Left renal pelvis (tissue), 4 donors: Measurements from ENCODE around the gene CCDC198. TPM values are rescaled to one million over a fixed set of nuclear protein-coding genes. Genes with fewer than 3 reads are reported as not detected.

ENCODE experiments used
- DNase-seq, 4 donors: peaks; one replicate each; pipeline ENCODE4 v3.0.0-alpha.2; 2013; ENCODE audit warnings: low read depth in 4 of 4, low spot score in 3 of 4
- polyA plus RNA-seq, 4 donors: library from polyadenylated mRNA; unstranded; fragments of 120-200 nt; gene quantifications; one replicate each; pipeline ENCODE4 v1.2.1, GENCODE V29; 2013; ENCODE audit not compliant: insufficient read length in 4 of 4

CCDC198 gene, protein sequence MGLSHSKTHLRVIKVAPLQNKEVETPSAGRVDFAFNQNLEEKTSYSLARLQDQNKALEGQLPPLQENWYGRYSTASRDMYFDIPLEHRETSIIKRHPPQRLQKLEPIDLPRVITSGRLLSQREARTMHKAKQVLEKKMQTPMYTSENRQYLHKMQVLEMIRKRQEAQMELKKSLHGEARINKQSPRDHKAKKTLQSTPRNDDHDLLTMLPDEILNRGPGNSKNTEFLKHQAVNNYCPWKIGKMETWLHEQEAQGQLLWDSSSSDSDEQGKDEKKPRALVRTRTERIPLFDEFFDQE
- 100 to 1,000 TPM in 3 of 4 donors, 1 to 10 TPM in 1; 3.9 to 416 (median 231) TPM for polyA plus RNA-seq

DNA sequence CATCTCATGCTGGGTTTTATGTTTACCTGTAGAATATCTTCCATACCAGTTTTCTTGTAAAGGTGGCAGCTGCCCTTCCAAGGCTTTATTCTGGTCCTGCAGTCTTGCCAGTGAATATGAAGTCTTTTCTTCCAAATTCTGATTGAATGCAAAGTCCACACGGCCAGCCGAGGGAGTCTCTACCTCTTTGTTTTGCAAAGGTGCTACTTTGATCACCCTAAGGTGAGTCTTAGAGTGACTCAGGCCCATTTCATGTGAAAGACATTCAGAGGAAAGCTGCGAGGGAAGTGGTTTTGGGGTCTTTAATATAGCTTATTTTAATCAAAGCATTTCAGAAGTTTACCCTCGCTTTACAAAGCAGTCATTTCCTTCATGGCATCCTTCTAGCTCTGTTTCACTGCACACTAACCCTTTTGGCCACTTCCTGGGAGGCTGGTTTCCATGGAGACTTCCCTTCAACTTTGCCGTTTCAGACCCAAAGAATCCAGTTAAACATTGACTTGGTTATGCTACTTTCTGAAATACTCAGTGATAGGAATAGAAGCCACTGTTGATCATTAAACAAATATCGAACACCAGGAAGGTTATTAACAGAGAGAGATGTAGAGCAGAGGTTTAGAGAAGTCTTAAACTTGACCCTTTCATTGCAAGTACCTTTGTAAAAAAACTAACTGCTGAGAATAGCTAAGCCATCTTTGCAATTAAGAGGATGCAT is at the start of gene CCDC198:
Gene CCDC198, minus strand, starts transcription at position 391 of the 715 bp plus-strand sequence. Its CDS starts 142 bp downstream, at position 249.
- peak in 2 of 4 donors; percentile 71 to 73 for DNase-seq

DNA sequence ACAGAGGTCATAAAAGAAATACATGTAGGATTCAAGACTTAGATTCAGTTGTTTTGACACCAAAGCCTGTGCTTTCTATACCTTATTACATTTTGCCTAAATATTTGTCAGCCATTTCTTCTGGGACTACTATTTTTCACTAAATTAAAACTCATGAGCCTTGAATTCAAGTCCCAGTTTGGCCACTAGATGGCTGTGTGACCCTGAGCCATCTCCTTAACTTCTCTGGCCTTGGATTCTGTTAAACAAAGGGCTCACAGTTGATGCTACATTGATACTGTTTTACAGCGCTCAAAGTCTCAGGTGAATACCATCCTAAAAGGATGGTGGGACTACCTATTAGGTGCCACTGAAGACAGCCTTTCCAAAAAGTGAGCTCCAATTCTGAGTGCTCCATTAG is 39.6 kb upstream of the CCDC198 start:
- DNase-seq = no peak

DNA sequence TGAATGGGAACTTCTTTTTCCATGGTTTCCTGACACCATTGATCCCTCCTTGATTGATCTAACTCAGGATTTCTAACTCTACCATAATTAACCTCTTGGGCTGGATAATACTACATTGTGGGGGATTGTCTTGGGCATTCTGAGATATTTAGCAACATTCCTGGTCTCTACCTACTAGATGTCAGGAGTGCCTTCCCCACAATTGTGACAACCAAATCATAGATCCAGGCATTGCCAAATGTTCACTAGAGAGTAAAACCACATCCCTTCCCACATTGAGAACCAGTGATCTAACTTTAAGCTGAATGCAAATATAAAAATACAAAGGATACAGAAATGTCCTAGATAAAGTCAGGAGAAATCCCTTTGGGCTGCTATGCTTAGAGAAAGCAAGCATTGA is 36.9 kb upstream of the CCDC198 start:
- DNase-seq = no peak

DNA sequence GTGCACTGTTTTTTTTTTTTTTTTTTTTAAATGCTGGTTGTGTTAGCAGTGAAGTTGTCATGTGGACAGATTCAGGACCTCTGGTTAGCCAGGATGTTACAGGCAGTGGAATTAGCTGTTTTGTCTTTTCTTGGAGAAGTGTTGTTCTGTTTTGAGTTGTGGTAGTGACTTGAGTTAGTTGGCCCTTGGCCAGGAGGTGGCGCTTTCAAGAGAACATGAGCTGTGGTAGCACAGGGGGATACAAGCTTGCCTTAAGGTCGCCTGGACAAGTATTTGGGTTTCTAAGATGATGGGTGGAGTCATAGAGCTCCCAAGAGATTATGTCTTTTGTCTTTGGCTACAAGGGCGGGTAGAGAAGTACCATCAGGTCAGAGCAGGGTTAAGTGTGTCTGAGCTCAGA is 33.3 kb upstream of the CCDC198 start:
- DNase-seq = no peak

DNA sequence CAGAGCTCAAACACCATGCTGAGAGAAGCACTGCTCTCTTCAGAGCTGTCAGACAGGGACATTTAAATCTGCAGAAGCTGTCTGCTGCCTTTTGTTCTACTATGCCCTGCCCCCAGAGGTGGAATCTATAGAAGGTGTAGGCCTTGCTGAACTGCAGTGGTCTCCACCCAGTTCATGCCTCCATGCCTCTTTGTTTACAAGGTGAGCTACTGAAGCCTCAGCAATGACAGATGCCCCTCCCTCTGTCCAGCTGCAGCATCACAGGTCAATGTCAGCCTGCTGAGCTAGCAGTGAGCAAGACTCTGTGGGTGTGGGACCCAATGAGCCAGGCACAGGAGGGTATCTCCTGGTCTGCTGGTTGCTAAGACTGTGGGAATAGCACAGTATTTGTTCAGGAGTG is 25.4 kb upstream of the CCDC198 start:
- no peak for DNase-seq

DNA sequence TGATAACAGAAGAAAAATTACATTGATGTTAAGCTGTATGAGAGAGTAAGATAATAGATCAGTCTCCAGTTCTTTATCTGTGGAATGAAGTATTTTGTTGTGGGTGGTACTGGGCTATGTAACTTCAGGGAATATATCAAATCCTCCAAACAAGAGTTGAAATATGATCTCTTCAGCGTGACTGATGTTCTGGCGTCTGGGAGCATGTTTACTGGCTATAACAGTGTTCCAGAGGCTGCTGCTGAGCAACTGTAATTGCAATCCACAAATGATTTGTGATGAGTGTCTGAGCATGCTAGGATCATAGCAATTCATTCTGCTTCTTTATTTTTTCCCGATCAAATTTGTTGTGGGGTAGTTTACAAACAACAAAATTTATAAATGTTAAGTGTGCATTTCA is 18.6 kb upstream of the CCDC198 start:
- DNase-seq = no peak

DNA sequence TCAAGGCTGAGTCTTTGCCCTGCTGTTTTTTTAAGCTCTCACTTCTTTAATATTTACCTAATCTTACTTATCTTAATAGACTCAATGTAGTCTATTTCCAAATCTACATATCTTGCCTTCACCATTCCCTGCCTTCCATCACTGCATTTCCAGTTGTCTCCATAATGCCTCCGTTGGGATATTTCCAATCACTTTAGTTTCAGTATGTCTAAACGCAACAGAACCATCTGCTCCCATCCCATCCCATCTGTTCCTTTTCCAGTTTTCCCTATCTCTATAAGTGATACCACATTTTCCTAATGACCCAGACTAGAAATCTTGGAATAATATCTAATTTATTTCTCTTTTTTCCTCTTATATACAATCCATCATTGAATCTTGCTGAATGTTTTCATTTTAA is 15.1 kb upstream of the CCDC198 start:
- no peak for DNase-seq

DNA sequence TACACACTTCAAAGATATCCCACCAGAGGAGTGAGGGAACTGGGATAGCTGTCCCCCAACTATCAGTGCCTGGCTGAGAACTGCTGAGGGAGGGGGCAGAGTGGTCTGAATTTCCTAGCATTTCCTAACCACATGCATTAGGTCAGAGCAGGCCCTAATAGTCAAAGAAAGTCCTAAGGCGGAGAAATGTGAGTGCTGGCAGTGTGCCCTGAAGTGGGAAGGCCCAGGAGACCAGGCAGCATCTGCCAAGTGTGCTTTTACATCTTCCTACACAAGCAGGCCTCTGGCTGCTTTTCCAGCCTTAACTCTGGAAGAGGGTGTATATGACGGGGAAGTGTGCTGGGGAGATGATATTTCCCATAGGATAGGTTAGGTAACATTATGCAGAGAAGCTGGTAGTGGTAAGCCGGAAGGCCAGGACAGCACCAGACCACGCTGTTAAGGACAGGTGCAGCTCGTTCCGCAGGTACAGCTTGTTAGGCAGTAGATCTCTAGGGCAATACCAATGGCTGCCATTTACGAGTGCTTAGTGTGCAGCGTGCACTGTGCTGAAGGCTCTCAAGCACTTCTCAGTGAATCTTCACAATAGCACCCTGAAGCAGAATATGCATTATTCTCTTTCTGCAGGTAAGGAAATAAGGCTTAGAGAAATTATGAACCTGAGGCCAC is 9.1 kb upstream of the CCDC198 start:
- DNase-seq = no peak

DNA sequence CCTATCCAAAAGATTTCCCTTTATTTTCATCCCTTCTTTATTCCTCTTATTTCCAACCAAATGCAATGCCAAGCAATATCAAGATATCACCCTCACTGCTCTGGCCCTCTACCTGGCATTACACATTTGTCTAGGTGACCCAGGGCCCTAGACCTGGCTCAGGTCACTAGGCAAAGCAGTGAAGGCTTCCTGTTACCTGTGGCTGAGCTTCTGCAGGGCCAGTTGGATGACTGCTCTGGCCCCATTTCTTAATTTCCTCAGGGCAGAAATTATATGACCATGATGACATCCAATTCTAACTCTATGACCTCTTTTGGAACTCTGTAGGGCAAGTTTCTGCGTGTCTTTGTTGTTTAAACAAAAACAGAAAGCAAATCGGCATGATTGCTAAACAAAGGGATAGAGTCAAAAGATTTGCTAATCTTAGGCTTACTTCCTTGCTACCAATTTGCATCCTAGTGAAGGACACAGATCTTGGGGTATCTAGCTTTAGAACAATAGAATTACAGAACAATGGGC is 7.4 kb upstream of the CCDC198 start:
- DNase-seq = no peak

DNA sequence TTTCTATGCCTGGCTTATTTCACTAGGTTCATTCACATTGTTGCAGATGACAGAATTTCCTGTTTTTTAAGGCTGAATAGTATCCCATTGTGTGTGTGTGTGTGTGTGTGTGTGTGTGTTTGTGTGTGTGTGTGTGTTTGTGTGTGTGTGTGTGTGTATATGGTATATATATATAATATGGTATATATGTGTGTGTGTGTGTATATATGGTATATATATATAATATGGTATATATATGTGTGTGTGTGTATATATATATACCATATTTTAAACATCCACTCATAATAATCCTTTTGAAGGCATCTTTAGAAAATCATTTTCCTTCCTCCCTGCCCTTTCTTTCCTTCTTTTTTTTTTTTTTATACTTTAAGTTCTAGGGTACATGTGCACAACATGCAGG is 5.0 kb upstream of the CCDC198 start:
- DNase-seq = no peak

DNA sequence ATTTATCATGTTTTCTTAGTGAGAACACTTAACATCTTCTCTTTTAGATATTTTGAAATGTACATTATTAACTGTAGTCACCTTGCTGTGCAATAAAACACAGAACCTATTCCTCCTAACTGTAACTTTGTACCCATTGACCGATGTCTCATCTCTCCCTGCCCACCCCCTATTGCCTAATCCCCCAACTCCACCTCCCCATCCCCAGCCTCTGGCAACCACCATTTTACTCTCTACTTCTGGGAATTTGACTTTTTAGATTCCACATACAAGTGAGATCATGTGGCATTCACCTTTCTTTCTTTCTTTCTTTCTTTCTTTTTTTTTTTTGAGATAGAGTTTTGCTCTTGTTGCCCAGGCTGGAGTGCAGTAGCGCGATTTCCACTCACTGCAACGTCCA is 4.4 kb upstream of the CCDC198 start:
- no peak for DNase-seq

DNA sequence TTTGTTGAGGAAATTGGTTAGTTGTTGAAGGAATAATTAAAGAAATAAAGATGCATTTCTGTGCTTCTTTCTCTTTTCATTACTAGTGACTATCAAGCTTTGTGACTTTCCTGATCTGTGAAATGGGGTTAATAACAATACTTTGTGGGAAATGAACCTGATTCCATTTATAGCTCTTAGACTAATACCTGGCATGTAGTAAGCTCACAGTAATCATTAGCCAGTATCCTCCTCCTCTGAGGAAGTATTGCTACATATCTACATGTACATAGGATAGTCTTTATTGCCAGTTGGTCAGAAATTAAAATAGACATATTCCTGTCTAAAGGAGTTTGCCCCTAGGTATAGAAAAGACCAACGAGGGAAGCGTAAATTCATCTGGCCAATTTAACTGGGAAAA is 1.8 kb upstream of the CCDC198 start:
- DNase-seq = no peak

DNA sequence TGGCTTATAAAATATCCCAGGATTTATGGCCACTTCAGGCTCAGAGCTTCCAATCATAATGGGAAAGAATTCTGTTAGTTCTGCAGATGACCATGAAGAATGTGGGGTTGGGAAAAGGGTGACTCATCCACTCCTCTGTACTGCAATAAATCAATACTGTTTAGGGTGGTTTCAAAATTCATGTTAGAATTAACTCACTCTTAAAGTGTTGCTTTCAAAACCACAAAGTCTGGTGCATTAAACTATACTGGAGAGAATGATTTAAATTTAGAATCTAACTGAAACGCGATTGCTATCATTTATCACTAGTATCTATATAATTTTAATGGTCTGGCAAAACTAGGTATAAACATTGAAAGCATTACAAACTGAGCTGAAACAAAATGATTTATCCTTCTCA is 798 bp downstream of the CCDC198 start:
- DNase-seq = no peak

DNA sequence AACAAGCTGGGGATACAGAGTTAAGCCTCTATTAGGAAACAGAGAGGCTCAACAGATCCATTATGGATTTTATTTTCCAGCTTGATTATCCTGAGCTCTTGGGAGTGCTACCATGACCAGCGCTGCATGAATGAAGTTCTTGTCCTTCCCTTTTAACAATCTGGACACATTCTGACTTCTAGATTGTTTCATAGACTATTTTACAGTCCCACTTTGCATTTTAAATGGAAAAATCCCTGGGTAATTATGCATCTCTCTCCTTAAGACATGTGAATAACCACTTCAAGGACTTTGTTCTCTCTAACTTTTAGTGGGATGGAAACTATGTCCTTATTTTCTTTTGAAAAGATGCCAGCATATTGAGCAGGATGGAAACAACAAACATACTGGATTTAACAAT is 2.0 kb downstream of the CCDC198 start:
- DNase-seq = no peak

DNA sequence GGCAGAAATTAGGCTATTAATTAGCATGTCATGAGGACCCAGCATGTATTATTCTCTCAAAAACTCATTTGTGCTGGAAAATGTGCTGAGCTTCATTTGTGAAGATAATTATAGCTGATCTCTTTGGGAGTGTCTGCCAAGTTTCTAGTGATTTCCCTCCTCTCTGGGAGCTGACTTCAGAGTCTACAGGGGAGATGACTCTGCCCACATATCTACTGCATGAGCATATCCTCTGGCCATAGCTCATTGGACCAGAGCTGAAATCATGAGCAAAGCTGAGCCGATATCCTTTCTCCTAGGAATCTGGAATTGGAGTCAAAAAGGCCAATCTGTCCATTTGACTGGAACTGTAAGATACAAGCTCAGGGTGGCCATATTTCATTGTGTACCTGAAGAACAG is 5.9 kb downstream of the CCDC198 start:
- no peak for DNase-seq

DNA sequence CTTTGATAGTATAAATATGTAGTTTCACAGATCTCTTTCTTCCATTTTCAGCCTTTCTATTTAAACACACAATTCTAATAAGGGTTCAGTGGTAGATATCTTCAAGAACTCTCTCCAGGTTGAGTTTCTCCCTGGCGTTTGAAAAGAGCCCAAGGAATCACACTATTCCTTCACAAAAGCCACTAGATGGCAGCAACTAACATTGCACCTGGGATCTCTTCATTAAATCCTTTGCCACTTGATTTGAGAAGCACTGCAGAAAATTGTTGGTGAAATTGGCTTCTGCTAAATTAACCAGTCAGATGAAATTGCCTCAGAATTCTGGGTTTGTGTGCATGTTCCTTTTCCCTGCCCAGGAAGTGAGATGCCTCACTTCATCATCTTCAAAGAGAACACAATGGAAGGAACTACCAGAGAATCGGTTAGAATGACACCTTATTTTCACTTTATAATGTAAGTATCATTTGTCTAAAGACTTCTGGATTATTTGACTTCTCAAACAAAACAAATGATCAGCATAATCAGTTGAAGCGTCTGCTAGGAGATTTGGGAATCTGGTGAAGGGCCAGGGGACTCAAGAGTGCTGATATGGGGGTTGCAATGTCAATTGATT is 6.8 kb downstream of the CCDC198 start:
- DNase-seq = peak in 1 of 4 donors; percentile 48

DNA sequence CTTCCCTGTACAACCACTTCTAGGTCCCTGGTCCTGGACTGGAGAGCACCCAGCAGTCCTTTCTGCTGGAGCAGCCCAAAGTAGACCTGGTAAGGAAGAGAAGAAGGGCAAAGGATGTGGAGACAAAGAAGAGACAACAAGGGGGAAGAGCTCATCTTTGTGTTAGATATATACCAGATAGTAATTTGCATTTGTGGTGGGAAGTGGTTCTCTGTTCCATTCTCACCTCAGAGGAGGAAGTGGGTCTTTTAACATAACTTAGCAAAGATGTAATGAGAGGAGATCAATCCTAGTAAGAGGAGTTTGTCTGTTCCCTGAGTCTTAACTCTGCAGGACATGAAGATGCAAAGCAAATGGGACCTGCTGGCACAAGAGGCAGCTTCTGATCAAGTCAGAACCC is 8.0 kb downstream of the CCDC198 start:
- DNase-seq = no peak

DNA sequence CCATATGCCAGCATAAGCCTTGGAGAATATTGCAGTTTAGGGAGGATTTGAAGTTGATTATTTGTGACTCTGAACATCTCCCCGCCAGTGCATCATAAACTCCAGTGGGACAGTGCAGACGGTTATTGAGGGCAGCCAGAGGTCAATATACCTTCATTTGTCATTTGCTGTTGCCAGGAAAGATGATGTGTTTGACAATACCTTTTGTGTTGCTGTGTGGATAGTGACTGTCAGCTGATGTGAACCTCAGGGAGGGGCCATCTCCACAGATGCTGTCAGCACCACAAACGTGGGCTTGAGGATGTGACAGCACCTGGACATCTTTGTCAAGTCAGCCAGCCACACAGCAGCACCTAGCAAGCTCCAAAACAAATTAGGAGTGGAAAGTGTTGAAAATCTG is 11.5 kb downstream of the CCDC198 start:
- no peak for DNase-seq

DNA sequence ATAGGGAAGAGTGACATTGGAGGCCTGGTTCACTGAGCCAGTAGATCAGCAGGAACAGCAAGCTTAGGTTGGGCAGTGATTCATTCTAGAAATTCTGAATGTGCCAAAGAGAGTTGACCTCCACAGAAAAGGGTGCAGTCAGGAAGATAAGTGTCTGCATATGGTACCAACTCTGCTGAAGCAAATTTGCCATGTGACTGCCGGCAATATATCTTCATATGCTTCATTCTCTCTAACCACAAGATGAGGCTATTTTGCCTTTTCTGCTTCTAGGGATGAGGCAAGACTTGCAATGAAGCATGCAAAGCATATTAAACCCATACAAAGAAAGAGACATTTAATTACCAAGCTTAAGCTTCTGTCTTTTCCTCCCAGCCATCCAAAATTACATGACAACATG is 13.6 kb downstream of the CCDC198 start:
- no peak for DNase-seq

DNA sequence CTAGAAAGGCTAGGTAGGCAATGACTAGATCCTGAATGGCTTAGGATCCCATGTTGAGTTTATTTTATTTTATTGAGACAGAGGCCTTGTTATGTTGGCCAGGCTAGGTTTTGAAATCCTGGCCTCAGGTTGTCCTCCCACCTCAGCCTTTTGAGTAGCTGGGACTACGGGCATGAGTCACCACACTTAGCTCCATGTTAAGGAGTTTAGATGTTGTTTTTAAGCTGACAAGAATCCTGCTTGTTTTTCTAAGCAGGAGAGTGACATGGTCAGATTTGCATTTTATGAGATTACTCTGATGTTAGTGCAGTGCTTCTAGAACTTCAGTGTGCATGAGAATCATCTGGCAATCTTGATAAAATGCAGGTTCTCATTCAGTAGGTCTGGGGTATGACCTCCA is 14.5 kb downstream of the CCDC198 start:
- DNase-seq = no peak

DNA sequence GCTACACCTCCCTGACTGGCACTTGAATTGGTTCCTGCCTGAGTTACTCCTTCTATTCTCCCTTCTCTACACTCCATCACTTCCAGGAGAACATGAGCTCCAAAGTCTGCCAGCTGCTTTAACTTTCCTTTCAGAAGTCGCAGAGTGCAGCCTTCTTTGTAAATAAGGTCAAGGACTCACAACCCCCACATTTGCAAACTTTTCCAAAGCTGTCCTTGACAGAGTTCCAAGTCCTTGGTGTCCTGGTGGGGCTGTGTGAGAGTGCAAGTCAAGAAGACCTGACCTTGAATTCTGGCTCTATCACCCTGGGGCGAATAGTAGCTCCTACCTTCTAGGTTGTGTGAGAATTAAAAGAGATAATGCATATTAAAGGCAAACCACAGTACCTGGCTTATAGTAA is 15.6 kb downstream of the CCDC198 start:
- no peak for DNase-seq
